Chondrocyte (in vitro differentiated cells): Measurements from ENCODE around the gene PLCG1. TPM values are rescaled to one million over a fixed set of nuclear protein-coding genes. Genes with fewer than 3 reads are reported as not detected.

Source experiments
- DNase-seq: peaks from one replicate; pipeline ENCODE4 v3.0.0; 2021; ENCODE audit warnings: mixed read lengths, low spot score
- H3K27ac Mint-ChIP-seq: one replicate; pipeline ENCODE4 v1.8.0; 2021; ENCODE audit warnings: mild to moderate bottlenecking, moderate library complexity, mixed read lengths; ENCODE audit not compliant: unreplicated experiment
- H3K27me3 Mint-ChIP-seq: 2 replicates; pipeline ENCODE4 v1.8.0; 2021; ENCODE audit warnings: low read depth, mixed read lengths
- H3K36me3 Mint-ChIP-seq: 2 replicates; pipeline ENCODE4 v1.8.0; 2021; ENCODE audit warnings: low read depth, mixed read lengths
- H3K4me1 Mint-ChIP-seq: 2 replicates; pipeline ENCODE4 v1.8.0; 2021; ENCODE audit warnings: low read depth, mild to moderate bottlenecking, mixed read lengths
- H3K4me3 Mint-ChIP-seq: one replicate; pipeline ENCODE4 v1.8.0; 2021; ENCODE audit warnings: mild to moderate bottlenecking, moderate library complexity, mixed read lengths; ENCODE audit not compliant: unreplicated experiment
- H3K9me3 Mint-ChIP-seq: 2 replicates; pipeline ENCODE4 v1.8.0; 2021; ENCODE audit warnings: low read depth, mixed read lengths
- CTCF ChIP-seq: fragments of 200-600 bp; sonication (generic); IDR thresholded peaks from 2 replicates; pipeline ENCODE4 v1.5.0; 2021; ENCODE audit warnings: antibody characterized with exemption, mild to moderate bottlenecking, moderate library complexity
- total RNA-seq: library from RNA; stranded (reverse); gene quantifications from 3 replicates; pipeline ENCODE4 v1.2.1, GENCODE V29; 2021

The PLCG1 gene
- total RNA-seq, 1 donor from 2014 or later: 152 TPM

DNA sequence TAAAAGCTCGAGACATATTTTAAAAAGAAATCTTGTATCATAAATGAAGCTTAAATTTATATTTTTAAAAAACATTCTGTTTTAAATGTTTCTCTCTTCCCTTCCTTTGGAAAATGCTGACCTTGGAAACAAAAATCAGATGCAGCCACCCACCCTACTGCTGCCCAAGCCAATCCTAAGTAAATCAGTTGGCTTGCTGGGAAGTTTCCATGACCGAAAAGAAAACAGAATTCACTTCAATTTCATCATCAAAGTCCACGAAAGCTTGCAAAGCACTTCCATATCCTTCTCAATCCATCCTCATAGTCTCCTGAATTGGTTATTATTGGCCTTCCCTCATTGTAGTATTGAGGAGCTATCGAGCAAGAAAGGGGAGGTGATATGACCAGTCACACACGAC, 80.1 kb downstream of the PLCG1 start:
- TF ChIP-seq CTCF: no peak
- no peaks in the 10 kb centered on the region for H3K9me3 Mint-ChIP-seq
- no peak for DNase-seq
- no peaks in the 10 kb centered on the region for H3K27me3 Mint-ChIP-seq
- H3K4me1 Mint-ChIP-seq: peaks cover 35% of the 10 kb centered on the region
- H3K27ac Mint-ChIP-seq: no peak overlapping the region
- H3K4me3 Mint-ChIP-seq: no peak overlapping the region
- H3K36me3 Mint-ChIP-seq: peaks cover 1% of the 10 kb centered on the region

DNA sequence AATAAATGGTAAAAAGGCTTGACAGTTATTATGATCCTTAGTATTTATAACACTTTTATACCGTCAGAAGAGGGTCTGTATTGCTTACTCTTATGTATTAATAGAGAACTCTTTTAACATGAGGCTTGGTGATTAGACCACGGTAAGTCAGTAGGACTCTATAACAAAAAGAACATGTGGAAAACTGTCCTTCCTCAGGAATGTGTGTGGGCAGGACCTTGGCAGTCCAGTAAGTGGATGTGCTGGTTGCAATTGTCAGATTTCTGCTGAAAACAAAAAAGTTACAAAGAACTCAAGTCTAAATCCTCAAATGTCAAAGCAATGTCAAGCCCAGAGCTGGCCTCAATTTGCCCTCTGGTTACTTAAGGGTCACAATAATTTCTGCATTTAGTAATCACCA, 81.1 kb downstream of the PLCG1 start:
- Mint-ChIP-seq H3K27me3 (no peaks in the 10 kb centered on the region), H3K27ac (no peak overlapping the region), H3K9me3 (no peaks in the 10 kb centered on the region), H3K4me1 (peaks cover 37% of the 10 kb centered on the region), H3K4me3 (no peak overlapping the region), H3K36me3 (peaks cover 1% of the 10 kb centered on the region)
- no peak for DNase-seq
- no peak for TF ChIP-seq CTCF

GRCh38 chr20:41219824-41220223, 82.5 kb downstream of the PLCG1 start:
- peaks cover 42% of the 10 kb centered on the region for H3K4me1 Mint-ChIP-seq
- peaks cover 1% of the 10 kb centered on the region for H3K36me3 Mint-ChIP-seq
- no peak for DNase-seq
- no peak for TF ChIP-seq CTCF
- H3K27ac Mint-ChIP-seq: no peak overlapping the region
- no peak overlapping the region for H3K4me3 Mint-ChIP-seq
- H3K27me3 Mint-ChIP-seq: no peaks in the 10 kb centered on the region
- no peaks in the 10 kb centered on the region for H3K9me3 Mint-ChIP-seq

- Mint-ChIP-seq H3K27me3 (no peaks in the 10 kb centered on the region), H3K27ac (peak overlapping the region; percentile 55), H3K9me3 (no peaks in the 10 kb centered on the region), H3K4me3 (no peak overlapping the region), H3K36me3 (peaks cover 1% of the 10 kb centered on the region), H3K4me1 (peaks cover 42% of the 10 kb centered on the region)
- no peak for TF ChIP-seq CTCF
- no peak for DNase-seq
Measured at GRCh38 chr20:41221614-41222218, 84.4 kb downstream of the PLCG1 start.

GRCh38 chr20:41222296-41222695, 85.0 kb downstream of the PLCG1 start:
- Mint-ChIP-seq H3K36me3 (peaks cover 1% of the 10 kb centered on the region), H3K9me3 (no peaks in the 10 kb centered on the region), H3K4me3 (no peak overlapping the region), H3K27ac (peak overlapping the region; percentile 55), H3K4me1 (peaks cover 42% of the 10 kb centered on the region), H3K27me3 (no peaks in the 10 kb centered on the region)
- TF ChIP-seq CTCF: no peak
- DNase-seq: no peak
